Activated CD4-positive, alpha-beta T cell treated with anti-CD3 and anti-CD28 coated beads, Interleukin-2, amount 10 ng/mL, durations not matched to agents 7 days and 5 days (primary cell): ENCODE measurements around the gene GPR152. TPM values are rescaled to one million over a fixed set of nuclear protein-coding genes. Genes with fewer than 3 reads are reported as not detected.

Experiments used
- CTCF ChIA-PET: fragments of 350-600 bp; sonication (Branson Sonifier 250); formaldehyde crosslinking; loops from one replicate; lab custom pipeline; 2021; ENCODE audit warnings: antibody characterized with exemption; lab: Charles Lee
- POLR2A ChIA-PET: fragments of 350-600 bp; sonication (Branson Sonifier 250); formaldehyde crosslinking; loops from one replicate; lab custom pipeline; 2021; ENCODE audit warnings: antibody characterized with exemption; lab: Charles Lee
- DNase-seq: peaks from one replicate; pipeline ENCODE4 v3.0.0-alpha.2; 2020
- H3K27ac Mint-ChIP-seq: one replicate; pipeline ENCODE4 v1.8.0; 2021; ENCODE audit warnings: mild to moderate bottlenecking, moderate library complexity, mixed read lengths
- H3K27me3 Mint-ChIP-seq: one replicate; pipeline ENCODE4 v1.8.0; 2021; ENCODE audit warnings: mixed read lengths
- H3K36me3 Mint-ChIP-seq: one replicate; pipeline ENCODE4 v1.8.0; 2021; ENCODE audit warnings: low read depth, mixed read lengths
- H3K4me1 Mint-ChIP-seq: one replicate; pipeline ENCODE4 v1.8.0; 2021; ENCODE audit warnings: mixed read lengths
- H3K4me3 Mint-ChIP-seq: one replicate; pipeline ENCODE4 v1.8.0; 2021; ENCODE audit warnings: mild to moderate bottlenecking, moderate library complexity, mixed read lengths
- H3K9me3 Mint-ChIP-seq: one replicate; pipeline ENCODE4 v1.8.0; 2021; ENCODE audit warnings: mixed read lengths
- total RNA-seq, 2 experiments: library from RNA; stranded (reverse); gene quantifications; one replicate each; pipeline ENCODE4 v1.2.3, GENCODE V29; 2021

GPR152 gene
- total RNA-seq, 2 experiments from 2014 or later: not detected

GRCh38 chr11:67455054-67455453 is 2.5 kb upstream of the GPR152 start, which contains the start of gene CABP4:
Gene CABP4, plus strand, starts transcription at chr11:67455354. Its CDS starts 70 bp downstream, at chr11:67455424.
- peak within 1 kb of the TSS; percentile 47 for H3K27ac Mint-ChIP-seq
- CTCF ChIA-PET: interaction anchor here (0.9 kb wide), 1 partner anchor 17 kb away, joined by 3 read pairs; no protein-coding TSS in a partner anchor
- no peak within 1 kb of the TSS for H3K4me3 Mint-ChIP-seq

GRCh38 chr11:67453816-67454732 is 1.5 kb upstream of the GPR152 start:
- no peak overlapping the region for H3K27ac Mint-ChIP-seq
- H3K4me3 Mint-ChIP-seq: no peak overlapping the region
- DNase-seq: no peak
- H3K4me1 Mint-ChIP-seq: peaks cover 8% of the 10 kb centered on the region
- ChIA-PET CTCF (no interaction called here), POLR2A (no interaction called here)
- no peaks in the 10 kb centered on the region for H3K9me3 Mint-ChIP-seq
- peaks cover 3% of the 10 kb centered on the region for H3K27me3 Mint-ChIP-seq
- no peaks in the 10 kb centered on the region for H3K36me3 Mint-ChIP-seq

More at GRCh38 chr11:67455054-67455453, 2.5 kb upstream of the GPR152 start, which contains the start of gene CABP4:
- POLR2A ChIA-PET: no interaction called here
- H3K4me1 Mint-ChIP-seq: peaks cover 7% of the 10 kb centered on the region
- no peaks in the 10 kb centered on the region for H3K27me3 Mint-ChIP-seq
- no peak for DNase-seq
- no peaks in the 10 kb centered on the region for H3K9me3 Mint-ChIP-seq
- no peaks in the 10 kb centered on the region for H3K36me3 Mint-ChIP-seq

DNA sequence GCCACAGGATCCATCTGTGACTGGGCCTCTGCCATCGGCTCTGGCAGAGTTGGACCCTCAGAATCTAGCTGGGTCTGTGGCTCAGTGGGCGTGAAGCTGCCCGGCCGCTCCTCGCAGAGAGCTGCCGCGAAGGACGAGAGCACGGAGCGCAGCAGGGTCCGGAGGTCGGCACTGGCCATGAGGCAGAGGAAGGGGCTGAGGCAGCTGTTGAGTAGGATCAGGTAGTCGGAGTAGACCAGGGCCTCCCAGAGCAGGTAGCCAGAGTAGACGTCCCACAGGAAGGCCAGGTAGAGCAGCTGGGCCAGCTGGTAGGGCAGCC is 912 bp downstream of the GPR152 start:
- Mint-ChIP-seq H3K4me1 (peaks cover 23% of the 10 kb centered on the region), H3K9me3 (no peaks in the 10 kb centered on the region), H3K27me3 (peaks cover 3% of the 10 kb centered on the region), H3K36me3 (no peaks in the 10 kb centered on the region), H3K4me3 (no peak overlapping the region), H3K27ac (no peak overlapping the region)
- ChIA-PET POLR2A (interaction anchor here (0.7 kb wide), 1 partner anchor 31 kb away, joined by 3 read pairs; the partner anchor contains the start of gene AIP), CTCF (interaction anchor here (0.5 to 2.7 kb wide), 5 partner anchors 10 to 57 kb away, joined by 3 to 6 read pairs (median 4); no protein-coding TSS in a partner anchor)
- DNase-seq: no peak

GRCh38 chr11:67450796-67451657 is 1.5 kb downstream of the GPR152 start:
- no peak for DNase-seq
- ChIA-PET POLR2A (interaction anchor here (0.7 kb wide), 1 partner anchor 32 kb away, joined by 3 read pairs; the partner anchor contains the start of gene AIP), CTCF (interaction anchor here (0.5 to 2.7 kb wide), 5 partner anchors 10 to 56 kb away, joined by 3 to 6 read pairs (median 4); no protein-coding TSS in a partner anchor)
- no peaks in the 10 kb centered on the region for H3K36me3 Mint-ChIP-seq
- H3K27ac Mint-ChIP-seq: no peak overlapping the region
- H3K27me3 Mint-ChIP-seq: peaks cover 3% of the 10 kb centered on the region
- peaks cover 29% of the 10 kb centered on the region for H3K4me1 Mint-ChIP-seq
- no peaks in the 10 kb centered on the region for H3K9me3 Mint-ChIP-seq
- H3K4me3 Mint-ChIP-seq: no peak overlapping the region

DNA sequence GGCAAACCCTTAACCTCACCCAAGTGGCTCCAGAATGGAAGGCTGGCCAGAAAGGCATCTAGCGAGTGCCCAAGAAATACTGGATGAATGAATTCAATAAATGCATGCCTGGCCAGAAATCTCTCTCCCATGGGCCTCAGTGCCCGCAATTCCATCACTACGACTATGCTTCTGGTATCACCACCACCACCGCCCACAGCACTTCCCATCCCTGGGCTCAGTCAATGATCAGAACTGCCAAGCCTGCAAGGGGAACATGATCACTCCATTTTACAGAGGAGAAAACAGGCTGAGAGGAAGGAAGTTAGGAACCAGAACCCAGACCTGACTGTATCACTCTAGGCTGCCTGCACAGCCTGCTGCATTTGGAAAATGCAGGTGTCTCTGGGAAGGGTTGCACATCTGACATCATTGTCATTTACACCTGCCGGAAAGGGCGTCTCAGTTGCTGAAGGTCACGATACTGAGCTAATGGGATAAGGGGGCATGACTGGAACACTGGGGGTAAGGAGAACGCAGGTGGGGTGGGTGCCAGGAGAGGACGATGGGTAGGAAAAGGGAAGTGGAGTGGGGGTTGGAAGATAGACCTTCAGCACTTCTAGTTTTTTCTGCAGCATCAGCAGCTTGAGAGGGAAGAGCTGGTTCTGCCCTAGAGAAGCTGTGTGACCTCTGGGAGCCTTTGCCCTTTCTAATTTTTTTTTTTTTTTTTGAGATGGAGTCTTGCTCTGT is 3.2 kb downstream of the GPR152 start:
- peaks cover 46% of the 10 kb centered on the region for H3K4me1 Mint-ChIP-seq
- peaks cover 3% of the 10 kb centered on the region for H3K27me3 Mint-ChIP-seq
- no peak overlapping the region for H3K4me3 Mint-ChIP-seq
- H3K27ac Mint-ChIP-seq: no peak overlapping the region
- no peaks in the 10 kb centered on the region for H3K36me3 Mint-ChIP-seq
- POLR2A ChIA-PET: interaction anchor here (0.7 kb wide), 1 partner anchor 1397 kb away, joined by 4 read pairs; no protein-coding TSS in a partner anchor
- no peak for DNase-seq
- CTCF ChIA-PET: interaction anchor here (0.7 to 1.1 kb wide), 5 partner anchors 10 to 391 kb away, joined by 3 to 4 read pairs (median 3); partner anchors contain the start of gene PTPRCAP
- no peaks in the 10 kb centered on the region for H3K9me3 Mint-ChIP-seq

DNA sequence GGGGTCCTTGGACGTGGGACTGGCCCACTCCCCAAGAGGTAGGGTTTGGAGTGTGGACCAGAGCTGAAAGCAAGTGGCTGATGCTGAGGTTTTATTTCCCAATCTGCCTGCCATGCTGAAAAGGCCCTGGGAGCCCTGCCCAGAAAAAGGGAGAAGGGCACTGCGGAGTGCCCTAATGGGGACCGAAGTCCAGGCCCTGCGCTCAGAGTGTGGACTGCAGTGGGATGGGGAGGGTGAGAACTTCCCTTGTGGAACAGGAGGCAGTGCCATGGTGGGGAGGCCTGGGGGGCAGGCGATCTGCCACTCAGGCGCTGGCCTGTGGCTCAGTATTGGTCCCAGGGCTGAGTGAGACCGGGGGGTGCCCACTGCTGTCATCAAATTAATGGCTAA is 4.3 kb downstream of the GPR152 start:
- peaks cover 3% of the 10 kb centered on the region for H3K27me3 Mint-ChIP-seq
- H3K4me3 Mint-ChIP-seq: no peak overlapping the region
- POLR2A ChIA-PET: interaction anchor here (0.6 kb wide), 1 partner anchor 45 kb away, joined by 3 read pairs; no protein-coding TSS in a partner anchor
- no peaks in the 10 kb centered on the region for H3K9me3 Mint-ChIP-seq
- H3K4me1 Mint-ChIP-seq: peaks cover 52% of the 10 kb centered on the region
- no peak overlapping the region for H3K27ac Mint-ChIP-seq
- CTCF ChIA-PET: interaction anchor here (1.5 kb wide), 2 partner anchors 43 to 47 kb away, joined by 4 to 6 read pairs; partner anchors contain the start of gene PPP1CA
- DNase-seq: no peak
- no peaks in the 10 kb centered on the region for H3K36me3 Mint-ChIP-seq

- no peak for DNase-seq
- ChIA-PET CTCF (no interaction called here), POLR2A (no interaction called here)
- H3K4me3 Mint-ChIP-seq: peak overlapping the region; percentile 69
- no peaks in the 10 kb centered on the region for H3K9me3 Mint-ChIP-seq
- peaks cover 2% of the 10 kb centered on the region for H3K36me3 Mint-ChIP-seq
- peaks cover 3% of the 10 kb centered on the region for H3K27me3 Mint-ChIP-seq
- peak overlapping the region; percentile 91 for H3K27ac Mint-ChIP-seq
- H3K4me1 Mint-ChIP-seq: peaks cover 76% of the 10 kb centered on the region
Observed at GRCh38 chr11:67445515-67445914, 7.0 kb downstream of the GPR152 start.

DNA sequence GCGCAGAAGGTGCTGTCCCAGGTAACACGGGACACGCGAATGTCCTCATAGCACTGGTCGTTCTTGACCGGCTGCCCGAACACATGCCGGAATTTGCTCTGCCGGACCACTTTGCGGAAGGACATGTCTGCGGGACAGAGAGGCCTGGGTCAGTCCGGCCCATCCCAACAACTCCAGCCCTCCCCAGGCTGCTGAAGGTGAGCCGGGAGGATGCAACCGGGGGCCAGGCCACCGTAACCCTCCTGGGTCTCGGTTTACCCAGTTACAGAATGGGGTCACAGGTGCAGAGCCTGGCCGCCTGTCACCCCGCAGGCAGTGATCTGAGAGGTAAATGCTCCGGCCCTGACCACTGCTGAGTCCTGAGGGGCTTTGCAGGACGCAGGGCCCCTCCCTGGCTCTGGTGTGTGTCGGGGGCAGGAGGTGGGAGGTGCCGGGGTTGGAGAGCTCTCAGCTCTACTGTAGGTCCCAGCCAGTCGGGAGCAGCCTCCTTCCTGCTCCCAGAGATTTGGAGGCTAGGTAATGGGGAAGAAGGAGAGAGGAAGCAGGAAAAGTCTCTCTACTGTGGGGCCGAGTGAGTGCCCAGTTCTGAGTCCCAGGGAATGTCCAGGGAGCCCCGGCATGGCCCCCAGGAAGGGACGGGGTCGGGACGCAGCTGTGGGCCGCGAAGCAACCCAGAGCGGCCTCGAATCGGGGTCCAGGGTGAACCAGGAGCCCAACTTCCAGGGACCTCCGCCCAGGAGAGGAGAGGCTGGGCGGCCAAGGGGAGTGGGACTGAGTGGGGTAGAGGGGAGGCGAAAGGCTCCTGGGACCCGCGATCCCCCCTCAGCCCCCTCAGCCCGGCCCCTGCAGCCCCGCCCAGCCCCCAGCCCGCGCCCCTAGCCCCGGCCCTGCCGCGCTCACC is 9.8 kb downstream of the GPR152 start:
- DNase-seq: no peak
- CTCF ChIA-PET: interaction anchor here (1.2 kb wide), 1 partner anchor 13 kb away, joined by 10 read pairs; no protein-coding TSS in a partner anchor

DNA sequence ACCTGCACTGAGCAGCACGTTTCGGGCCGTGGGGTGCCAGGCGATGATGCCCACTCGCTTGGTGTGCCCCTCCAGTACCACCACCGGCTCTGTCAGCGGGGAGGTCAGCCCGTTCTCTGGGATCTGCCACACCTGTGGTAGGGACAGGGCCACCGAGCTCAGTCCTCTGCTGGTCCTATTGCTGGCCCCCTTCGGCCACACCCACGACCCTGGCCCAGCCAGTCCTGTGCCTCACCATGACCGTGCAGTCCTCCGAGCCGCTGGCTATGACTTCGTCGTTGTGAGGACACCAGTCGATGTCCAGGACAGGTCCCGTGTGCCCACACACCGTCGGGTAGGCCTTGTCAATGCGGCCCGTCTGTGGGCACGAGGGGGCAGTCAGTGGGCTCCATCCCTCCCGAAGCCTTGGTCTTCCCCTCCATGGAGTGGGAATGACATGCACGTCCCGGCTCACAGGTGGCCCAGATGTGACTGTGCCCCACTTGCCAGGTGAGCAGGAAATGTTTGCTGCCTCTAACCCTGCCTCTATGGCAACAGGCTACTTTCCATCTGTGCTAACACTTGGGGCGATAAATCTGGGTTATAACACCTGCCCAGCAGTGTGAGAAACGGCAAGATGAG is 10.7 kb downstream of the GPR152 start:
- Mint-ChIP-seq H3K27me3 (no peaks in the 10 kb centered on the region), H3K4me3 (peak overlapping the region; percentile 1), H3K4me1 (peaks cover 72% of the 10 kb centered on the region), H3K9me3 (no peaks in the 10 kb centered on the region), H3K27ac (peak overlapping the region; percentile 94), H3K36me3 (peaks cover 28% of the 10 kb centered on the region)
- CTCF ChIA-PET: interaction anchor here (0.9 to 1.0 kb wide), 2 partner anchors 16 to 35 kb away, joined by 3 read pairs; no protein-coding TSS in a partner anchor
- no peak for DNase-seq
- POLR2A ChIA-PET: no interaction called here

More for the DNA sequence above, 9.8 kb downstream of the GPR152 start:
- Mint-ChIP-seq H3K27ac (peak overlapping the region; percentile 80), H3K9me3 (no peaks in the 10 kb centered on the region), H3K27me3 (no peaks in the 10 kb centered on the region), H3K36me3 (peaks cover 22% of the 10 kb centered on the region), H3K4me3 (peak overlapping the region; percentile 62), H3K4me1 (peaks cover 80% of the 10 kb centered on the region)
- POLR2A ChIA-PET: no interaction called here

DNA sequence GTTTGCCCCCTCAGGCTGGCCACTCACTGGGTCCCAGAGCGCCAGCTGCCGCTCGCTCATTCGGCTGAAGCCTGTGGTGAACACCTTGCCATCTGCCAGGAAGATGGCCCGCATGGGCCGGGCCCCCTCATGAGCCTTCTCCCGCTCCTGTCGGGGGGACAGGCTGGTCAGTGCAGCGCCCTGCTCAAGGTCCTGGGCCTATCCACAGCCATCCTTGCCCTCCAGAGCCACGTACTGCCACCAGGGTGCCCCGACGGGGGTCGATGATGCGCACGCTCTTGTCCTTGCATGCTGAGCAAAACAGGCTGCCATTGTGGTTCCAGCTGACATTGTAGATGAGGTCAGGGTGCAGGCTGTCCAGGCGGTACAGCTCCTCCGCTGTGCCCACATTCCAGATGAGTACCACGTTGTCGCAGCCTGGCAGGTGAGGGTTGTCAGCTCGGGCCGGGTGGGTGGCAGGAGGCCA is 11.4 kb downstream of the GPR152 start:
- Mint-ChIP-seq H3K9me3 (no peaks in the 10 kb centered on the region), H3K36me3 (peaks cover 34% of the 10 kb centered on the region), H3K27me3 (no peaks in the 10 kb centered on the region), H3K4me3 (peak overlapping the region; percentile 98), H3K4me1 (peaks cover 69% of the 10 kb centered on the region), H3K27ac (peak overlapping the region; percentile 94)
- DNase-seq: no peak
- CTCF ChIA-PET: interaction anchor here (0.9 to 1.0 kb wide), 3 partner anchors 17 to 47 kb away, joined by 3 read pairs; no protein-coding TSS in a partner anchor
- POLR2A ChIA-PET: no interaction called here
